H54 (cell line): ENCODE data around the gene ATAD2B.
A peak's percentile ranks its signal among the peaks of the same experiment; 100 is the strongest.

Experiments
- DNase-seq: peaks from one replicate; pipeline ENCODE4 v3.0.0; 2011; ENCODE audit warnings: low spot score, mixed read lengths; ENCODE audit not compliant: insufficient read length
- FAIRE-seq: peaks from 3 replicates; lab custom pipeline; 2011; peaks lifted over from hg19 to GRCh38; lab: Jason Lieb, UNC
- POLR2A ChIP-seq: IDR thresholded peaks from 2 replicates; pipeline ENCODE4 v1.6.1; 2011; ENCODE audit warnings: low read depth, mild to moderate bottlenecking, low read length

ATAD2B gene

GRCh38 chr2:23900541-23901322 is 26.2 kb downstream of the ATAD2B start:
- TF ChIP-seq POLR2A = no peak
- peak; percentile 30 for DNase-seq
- FAIRE-seq = peak; percentile 93

GRCh38 chr2:23900133-23900532 is 26.8 kb downstream of the ATAD2B start:
- no peak for TF ChIP-seq POLR2A
- FAIRE-seq = no peak
- no peak for DNase-seq

- FAIRE-seq (no peak), DNase-seq (no peak)
- no peak for TF ChIP-seq POLR2A
Measured at GRCh38 chr2:23871206-23871605, 55.7 kb downstream of the ATAD2B start.

GRCh38 chr2:23867449-23867848 is 59.5 kb downstream of the ATAD2B start:
- no peak for FAIRE-seq
- no peak for TF ChIP-seq POLR2A
- DNase-seq = no peak

GRCh38 chr2:23862716-23863426 is 64.1 kb downstream of the ATAD2B start:
- no peak for DNase-seq
- TF ChIP-seq POLR2A = no peak
- no peak for FAIRE-seq

GRCh38 chr2:23861952-23862351 is 65.0 kb downstream of the ATAD2B start:
- TF ChIP-seq POLR2A = no peak
- FAIRE-seq (no peak), DNase-seq (no peak)

- no peak for DNase-seq
- no peak for FAIRE-seq
- no peak for TF ChIP-seq POLR2A
Measured at GRCh38 chr2:23859983-23860382, 66.9 kb downstream of the ATAD2B start.

GRCh38 chr2:23859234-23859633 is 67.7 kb downstream of the ATAD2B start:
- no peak for FAIRE-seq
- no peak for TF ChIP-seq POLR2A

GRCh38 chr2:23850564-23851256 is 76.2 kb downstream of the ATAD2B start:
- no peak for TF ChIP-seq POLR2A
- FAIRE-seq (peak; percentile 6), DNase-seq (no peak)

More at GRCh38 chr2:23859234-23859633, 67.7 kb downstream of the ATAD2B start:
- no peak for DNase-seq

- TF ChIP-seq POLR2A = no peak
- FAIRE-seq (no peak), DNase-seq (no peak)
Measured at GRCh38 chr2:23844905-23845304, 82.0 kb downstream of the ATAD2B start.

- FAIRE-seq (peak; percentile 36), DNase-seq (no peak)
- no peak for TF ChIP-seq POLR2A
Measured at GRCh38 chr2:23843051-23843976, 83.6 kb downstream of the ATAD2B start.

GRCh38 chr2:23839919-23840578 is 86.9 kb downstream of the ATAD2B start:
- FAIRE-seq (no peak), DNase-seq (no peak)
- TF ChIP-seq POLR2A = no peak

GRCh38 chr2:23838996-23839395 is 87.9 kb downstream of the ATAD2B start:
- no peak for DNase-seq
- no peak for TF ChIP-seq POLR2A
- no peak for FAIRE-seq

GRCh38 chr2:23838581-23838980 is 88.3 kb downstream of the ATAD2B start:
- no peak for FAIRE-seq
- no peak for TF ChIP-seq POLR2A
- DNase-seq = no peak
